SH-SY5Y (cell line): ENCODE data around the gene APBB3.

Source experiments
- GATA2 ChIP-seq: IDR thresholded peaks from 2 replicates; pipeline ENCODE4 v1.6.1; 2011; ENCODE audit warnings: mild to moderate bottlenecking, low read depth, low read length
- GATA3 ChIP-seq: IDR thresholded peaks from 2 replicates; pipeline ENCODE4 v1.6.1; 2011; ENCODE audit warnings: low read depth, mild to moderate bottlenecking, low read length, moderate library complexity

- TF ChIP-seq GATA2: no peak
- no peak for TF ChIP-seq GATA3
Observed at GRCh38 chr5:140565024-140565779, 804 bp upstream of the APBB3 start.
